K562 (cell line): ENCODE measurements around the gene COL15A1. TPM values are rescaled to one million over a fixed set of nuclear protein-coding genes. Genes with fewer than 3 reads are reported as not detected.

Source experiments
- CBX3 ChIP-seq, 2 experiments: IDR thresholded peaks; 1 replicate in 1 of 2; 2 replicates in 1 of 2; pipeline ENCODE4 v1.6.1; 2012; ENCODE audit warnings: inconsistent platforms in 2 of 2, low read length in 2 of 2, borderline replicate concordance in 1 of 2, control low read depth in 1 of 2
- COPS2 ChIP-seq: fragments of 450-650 bp; conservative IDR thresholded peaks from 2 replicates; pipeline ENCODE4 v1.6.1; 2016; ENCODE audit warnings: mild to moderate bottlenecking, moderate library complexity
- ELF2 ChIP-seq: fragments of 250-450 bp; sonication (Bioruptor Pico); IDR thresholded peaks from 2 replicates; pipeline ENCODE4 v1.5.0; 2021; ENCODE audit warnings: mild to moderate bottlenecking
- ETS2 ChIP-seq: IDR thresholded peaks from 2 replicates; pipeline ENCODE4 v1.6.1; 2016; ENCODE audit warnings: borderline replicate concordance, missing genetic modification characterization, mild to moderate bottlenecking, moderate library complexity, missing compliant biosample characterization; ENCODE audit not compliant: poor library complexity, severe bottlenecking
- ETV6 ChIP-seq, 3 experiments: fragments of 150-350 bp in 1 of 3; sonication (generic) in 1 of 3; formaldehyde crosslinking in 1 of 3; IDR thresholded peaks; 2 replicates each; pipeline versions ENCODE4 v1.6.1 to v1.8.0; 2014 to 2022; ENCODE audit warnings: borderline replicate concordance in 2 of 3, low read depth in 2 of 3, antibody characterized with exemption in 1 of 3, low read length in 1 of 3, mild to moderate bottlenecking in 1 of 3, missing genetic modification reagents in 1 of 3
- FIP1L1 ChIP-seq: fragments of 200-400 bp; formaldehyde crosslinking; IDR thresholded peaks from 2 replicates; pipeline ENCODE4 v1.6.1; 2018; ENCODE audit warnings: mild to moderate bottlenecking, low read depth, low read length; ENCODE audit not compliant: poor library complexity, severe bottlenecking
- FOS ChIP-seq: IDR thresholded peaks from 3 replicates; pipeline ENCODE4 v1.6.1; 2011; ENCODE audit not compliant: insufficient read length; ENCODE audit errors: extremely low read depth
- GABPA ChIP-seq: fragments of 200-800 bp; sonication (Bioruptor generic); conservative IDR thresholded peaks from 2 replicates; pipeline ENCODE4 v1.6.1; 2016; ENCODE audit warnings: low read depth, missing genetic modification characterization, missing compliant biosample characterization
- ID3 ChIP-seq, 2 experiments: fragments of 250-450 bp in 1 of 2; fragments of 450-650 bp in 1 of 2; sonication (Bioruptor Pico) in 1 of 2; IDR thresholded peaks; 2 replicates each; pipeline versions ENCODE4 v1.6.1 to v1.8.0; 2016 to 2021; ENCODE audit warnings: mild to moderate bottlenecking in 2 of 2, moderate library complexity in 2 of 2, missing compliant biosample characterization in 1 of 2, missing genetic modification characterization in 1 of 2
- KLF1 ChIP-seq: fragments of 450-650 bp; IDR thresholded peaks from 2 replicates; pipeline ENCODE4 v1.6.1; 2016; ENCODE audit warnings: missing genetic modification characterization, missing compliant biosample characterization
- L3MBTL2 ChIP-seq: fragments of 450-650 bp; IDR thresholded peaks from 2 replicates; pipeline ENCODE4 v1.6.1; 2016; ENCODE audit warnings: mild to moderate bottlenecking, moderate library complexity
- MTA3 ChIP-seq: fragments of 450-650 bp; formaldehyde crosslinking; IDR thresholded peaks from 2 replicates; pipeline ENCODE4 v1.6.1; 2017; ENCODE audit warnings: mild to moderate bottlenecking, borderline replicate concordance
- NBN ChIP-seq: fragments of 450-650 bp; IDR thresholded peaks from 2 replicates; pipeline ENCODE4 v1.6.1; 2016; ENCODE audit warnings: low read depth, mild to moderate bottlenecking
- POLR2AphosphoS5 ChIP-seq: IDR thresholded peaks from 2 replicates; pipeline ENCODE4 v1.6.1; 2011; ENCODE audit warnings: mild to moderate bottlenecking, low read depth, low read length, moderate library complexity; ENCODE audit not compliant: control insufficient read depth, insufficient read depth
- RB1 ChIP-seq: fragments of 450-650 bp; IDR thresholded peaks from 2 replicates; pipeline ENCODE4 v1.6.1; 2017; ENCODE audit warnings: low read depth, mild to moderate bottlenecking
- SNIP1 ChIP-seq: fragments of 450-650 bp; IDR thresholded peaks from 2 replicates; pipeline ENCODE4 v1.7.1; 2017; ENCODE audit warnings: low read depth, mild to moderate bottlenecking
- STAG1 ChIP-seq: sonication (generic); formaldehyde crosslinking; IDR thresholded peaks from 2 replicates; pipeline ENCODE4 v1.5.0; 2020; ENCODE audit warnings: missing genetic modification reagents, borderline replicate concordance
- YY1 ChIP-seq, 3 experiments: IDR thresholded peaks; 2 replicates each; pipeline ENCODE4 v1.6.1; 2011; ENCODE audit warnings: low read length in 2 of 3, mild to moderate bottlenecking in 2 of 3, moderate library complexity in 2 of 3, borderline replicate concordance in 1 of 3, control low read depth in 1 of 3, low read depth in 1 of 3; ENCODE audit not compliant: insufficient read depth in 3 of 3, insufficient replicate concordance in 2 of 3, control insufficient read depth in 1 of 3, insufficient read length in 1 of 3; ENCODE audit errors: extremely low read depth in 1 of 3
- ZC3H11A ChIP-seq: IDR thresholded peaks from 2 replicates; pipeline ENCODE4 v1.6.1; 2012; ENCODE audit warnings: low read depth, low read length, improper control_type of control experiment
- ZFX ChIP-seq: sonication (generic); formaldehyde crosslinking; IDR thresholded peaks from 2 replicates; pipeline ENCODE4 v1.8.0; 2022; ENCODE audit warnings: mild to moderate bottlenecking, missing genetic modification reagents, moderate library complexity
- ZNF174 ChIP-seq: fragments of 250-450 bp; sonication (Bioruptor Pico); IDR thresholded peaks from 2 replicates; pipeline ENCODE4 v1.4.0; 2020; ENCODE audit warnings: mild to moderate bottlenecking
- polyA plus RNA-seq, 8 experiments: library from polyadenylated mRNA; depleted of rRNA in 4 of 8; stranded (reverse) in 5 of 8; unstranded in 3 of 8; fragments of >200 nt; fragmentation: Nextera tagmentation in 2 of 8; fragmentation: Illumina TruSeq in 1 of 8; extraction: Ambion mirVana in 2 of 8; extraction: Trizol in 1 of 8; gene quantifications; 2 replicates each; pipeline versions ENCODE4 v1.2.1 to v1.2.3, GENCODE V29; 2011 to 2014; ENCODE audit warnings: inconsistent platforms in 1 of 8, missing spikeins in 1 of 8
- total RNA-seq, 7 experiments: library from RNA; depleted of rRNA in 6 of 7; stranded (reverse); fragments of >200 nt in 6 of 7; fragmentation: Illumina TruSeq in 2 of 7; extraction: Trizol in 2 of 7; gene quantifications; 2 replicates each; pipeline versions ENCODE4 v1.2.1 to v1.2.3, GENCODE V29; 2011 to 2021; ENCODE audit warnings: low replicate concordance in 1 of 7
- TF ChIP-seq, protein P1 (sequence below): fragments of 450-650 bp; conservative IDR thresholded peaks from 2 replicates; pipeline ENCODE4 v1.6.1; 2016; ENCODE audit warnings: missing genetic modification characterization, low read depth, mild to moderate bottlenecking, control low read depth, missing compliant biosample characterization
- TF ChIP-seq, protein P2 (sequence below): sonication (generic); formaldehyde crosslinking; IDR thresholded peaks from 2 replicates; pipeline ENCODE4 v1.8.1; 2023; ENCODE audit warnings: mild to moderate bottlenecking, missing genetic modification reagents

Gene COL15A1
- total and polyA plus RNA-seq, 9 of the 15 experiments (the other 6 are each of a cell fraction or from before 2014, with no cell fraction given), result 0.46 to 5.1 (median 2.6) TPM

- TF ChIP-seq ZNF174 (CRISPR knock-in tag), result no peak
- TF ChIP-seq L3MBTL2, result no peak
- no peak for TF ChIP-seq YY1 (IDR thresholded peaks at IDR 0.05; ENCODE audit: borderline replicate concordance in 1 of 3, control insufficient read depth in 1 of 3, extremely low read depth in 1 of 3, insufficient read depth in 3 of 3, insufficient read length in 1 of 3, insufficient replicate concordance in 2 of 3, low read depth in 1 of 3, low read length in 2 of 3)
- TF ChIP-seq, protein P1, sequence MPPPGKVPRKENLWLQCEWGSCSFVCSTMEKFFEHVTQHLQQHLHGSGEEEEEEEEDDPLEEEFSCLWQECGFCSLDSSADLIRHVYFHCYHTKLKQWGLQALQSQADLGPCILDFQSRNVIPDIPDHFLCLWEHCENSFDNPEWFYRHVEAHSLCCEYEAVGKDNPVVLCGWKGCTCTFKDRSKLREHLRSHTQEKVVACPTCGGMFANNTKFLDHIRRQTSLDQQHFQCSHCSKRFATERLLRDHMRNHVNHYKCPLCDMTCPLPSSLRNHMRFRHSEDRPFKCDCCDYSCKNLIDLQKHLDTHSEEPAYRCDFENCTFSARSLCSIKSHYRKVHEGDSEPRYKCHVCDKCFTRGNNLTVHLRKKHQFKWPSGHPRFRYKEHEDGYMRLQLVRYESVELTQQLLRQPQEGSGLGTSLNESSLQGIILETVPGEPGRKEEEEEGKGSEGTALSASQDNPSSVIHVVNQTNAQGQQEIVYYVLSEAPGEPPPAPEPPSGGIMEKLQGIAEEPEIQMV, result no peak
- no peak for TF ChIP-seq NBN
- TF ChIP-seq FIP1L1, result no peak
- no peak for TF ChIP-seq RB1
- no peak for TF ChIP-seq COPS2
- TF ChIP-seq MTA3, result no peak
- TF ChIP-seq SNIP1, result no peak
- no peak for TF ChIP-seq ZFX (CRISPR knock-in tag)
- TF ChIP-seq GABPA, result no peak
- peak; percentile 14; the same call in 1 of the 2 replicates for TF ChIP-seq ELF2 (CRISPR knock-in tag)
- no peak for TF ChIP-seq FOS
- TF ChIP-seq ETV6 (IDR thresholded peaks at IDR 0.05; ENCODE audit: borderline replicate concordance in 1 of 2, low read depth in 2 of 2, low read length in 1 of 2), result no peak
- no peak for TF ChIP-seq ETV6 (CRISPR knock-in tag; IDR thresholded peaks at IDR 0.05; ENCODE audit: borderline replicate concordance)
- TF ChIP-seq ETS2, result no peak
- no peak for TF ChIP-seq KLF1
- no peak for TF ChIP-seq POLR2AphosphoS5
- TF ChIP-seq STAG1 (CRISPR knock-in tag), result no peak
- no peak for TF ChIP-seq CBX3 (IDR thresholded peaks at IDR 0.05; ENCODE audit: borderline replicate concordance in 1 of 2, low read length in 2 of 2)
- no peak for TF ChIP-seq ID3 (CRISPR knock-in tag; IDR thresholded peaks at IDR 0.05)
- 0 out of 2 replicates have a peak, but pooled peaks have one; percentile 21 for TF ChIP-seq ID3 (tag; IDR thresholded peaks at IDR 0.05)
- TF ChIP-seq ZC3H11A, result no peak
- TF ChIP-seq, protein P2, sequence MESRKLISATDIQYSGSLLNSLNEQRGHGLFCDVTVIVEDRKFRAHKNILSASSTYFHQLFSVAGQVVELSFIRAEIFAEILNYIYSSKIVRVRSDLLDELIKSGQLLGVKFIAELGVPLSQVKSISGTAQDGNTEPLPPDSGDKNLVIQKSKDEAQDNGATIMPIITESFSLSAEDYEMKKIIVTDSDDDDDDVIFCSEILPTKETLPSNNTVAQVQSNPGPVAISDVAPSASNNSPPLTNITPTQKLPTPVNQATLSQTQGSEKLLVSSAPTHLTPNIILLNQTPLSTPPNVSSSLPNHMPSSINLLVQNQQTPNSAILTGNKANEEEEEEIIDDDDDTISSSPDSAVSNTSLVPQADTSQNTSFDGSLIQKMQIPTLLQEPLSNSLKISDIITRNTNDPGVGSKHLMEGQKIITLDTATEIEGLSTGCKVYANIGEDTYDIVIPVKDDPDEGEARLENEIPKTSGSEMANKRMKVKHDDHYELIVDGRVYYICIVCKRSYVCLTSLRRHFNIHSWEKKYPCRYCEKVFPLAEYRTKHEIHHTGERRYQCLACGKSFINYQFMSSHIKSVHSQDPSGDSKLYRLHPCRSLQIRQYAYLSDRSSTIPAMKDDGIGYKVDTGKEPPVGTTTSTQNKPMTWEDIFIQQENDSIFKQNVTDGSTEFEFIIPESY (CRISPR knock-in tag), result no peak
Measured at GRCh38 chr9:99071313-99072039, 127.8 kb downstream of the COL15A1 start (continued).
